H9 (cell line): Measurements from ENCODE around the gene DALRD3. TPM values are rescaled to one million over a fixed set of nuclear protein-coding genes. Genes with fewer than 3 reads are reported as not detected.

Experiments
- DNase-seq: peaks from one replicate; pipeline ENCODE4 v3.0.0-alpha.2; 2017
- H2AFZ ChIP-seq: one replicate; pipeline ENCODE4 v1.6.1; 2013; ENCODE audit warnings: mild to moderate bottlenecking, low read length, control low read depth, moderate library complexity
- H2AK5ac ChIP-seq: 2 replicates; pipeline ENCODE4 v1.6.1; 2013; ENCODE audit warnings: low read length, control low read depth, mixed read lengths; ENCODE audit not compliant: insufficient read length
- H2BK120ac ChIP-seq: one replicate; pipeline ENCODE4 v1.6.1; 2013; ENCODE audit warnings: low read depth, mild to moderate bottlenecking, low read length, control low read depth, inconsistent platforms; ENCODE audit not compliant: poor library complexity, severe bottlenecking
- H2BK12ac ChIP-seq: 2 replicates; pipeline ENCODE4 v1.6.1; 2013; ENCODE audit warnings: low read length, control low read depth, mixed read lengths, low read depth; ENCODE audit not compliant: insufficient read length
- H2BK15ac ChIP-seq: 2 replicates; pipeline ENCODE4 v1.6.1; 2013; ENCODE audit warnings: low read depth, low read length, control low read depth
- H2BK20ac ChIP-seq: one replicate; pipeline ENCODE4 v1.6.1; 2013; ENCODE audit warnings: low read depth, mild to moderate bottlenecking, low read length, control low read depth, inconsistent platforms; ENCODE audit not compliant: poor library complexity, severe bottlenecking
- H2BK5ac ChIP-seq: 2 replicates; pipeline ENCODE4 v1.6.1; 2013; ENCODE audit warnings: low read length, control low read depth, mixed read lengths; ENCODE audit not compliant: insufficient read length
- H3K14ac ChIP-seq: 2 replicates; pipeline ENCODE4 v1.6.1; 2013; ENCODE audit warnings: low read length, control low read depth; ENCODE audit not compliant: insufficient read depth
- H3K18ac ChIP-seq: 2 replicates; pipeline ENCODE4 v1.6.1; 2013; ENCODE audit warnings: low read depth, mild to moderate bottlenecking, mixed read lengths, low read length, control low read depth; ENCODE audit not compliant: insufficient read length
- H3K23ac ChIP-seq: 2 replicates; pipeline ENCODE4 v1.6.1; 2013; ENCODE audit warnings: low read length, control low read depth, mixed read lengths, low read depth; ENCODE audit not compliant: insufficient read length
- H3K23me2 ChIP-seq: 2 replicates; pipeline ENCODE4 v1.6.1; 2013; ENCODE audit warnings: low read depth, mild to moderate bottlenecking, mixed read lengths, low read length, control low read depth; ENCODE audit not compliant: insufficient read length, poor library complexity, severe bottlenecking
- H3K27ac ChIP-seq: 2 replicates; pipeline ENCODE4 v1.5.1; 2013; ENCODE audit warnings: low read length, control low read depth, mixed read lengths, low read depth; ENCODE audit not compliant: insufficient read length
- H3K27me3 ChIP-seq: 2 replicates; pipeline ENCODE4 v1.6.1; 2013; ENCODE audit warnings: low read length, control low read depth, inconsistent platforms; ENCODE audit not compliant: insufficient read depth
- H3K4ac ChIP-seq: 2 replicates; pipeline ENCODE4 v1.6.1; 2013; ENCODE audit warnings: low read depth, mild to moderate bottlenecking, control low read depth, inconsistent platforms, low read length, moderate library complexity
- H3K4me1 ChIP-seq: 2 replicates; pipeline ENCODE4 v1.6.1; 2013; ENCODE audit warnings: low read length, control low read depth, inconsistent platforms; ENCODE audit not compliant: insufficient read depth
- H3K4me2 ChIP-seq: 2 replicates; pipeline ENCODE4 v1.6.1; 2013; ENCODE audit warnings: low read length, control low read depth, mixed read lengths; ENCODE audit not compliant: insufficient read length, insufficient read depth
- H3K56ac ChIP-seq: 2 replicates; pipeline ENCODE4 v1.6.1; 2013; ENCODE audit warnings: low read depth, mild to moderate bottlenecking, mixed read lengths, low read length, control low read depth; ENCODE audit not compliant: insufficient read length
- H3K79me1 ChIP-seq: 2 replicates; pipeline ENCODE4 v1.6.1; 2013; ENCODE audit warnings: low read depth, mild to moderate bottlenecking, moderate library complexity, low read length, control low read depth, inconsistent platforms; ENCODE audit not compliant: insufficient read depth, poor library complexity, severe bottlenecking
- H3K79me2 ChIP-seq: 2 replicates; pipeline ENCODE4 v1.6.1; 2013; ENCODE audit warnings: low read length, control low read depth, inconsistent platforms; ENCODE audit not compliant: insufficient read depth
- H3K9ac ChIP-seq: 2 replicates; pipeline ENCODE4 v1.6.1; 2013; ENCODE audit warnings: low read length, control low read depth, mixed read lengths; ENCODE audit not compliant: insufficient read length; ENCODE audit errors: extremely low read depth
- H3K9me3 ChIP-seq: one replicate; pipeline ENCODE4 v1.6.1; 2013; ENCODE audit warnings: low read depth, low read length, inconsistent platforms; ENCODE audit not compliant: control insufficient read depth
- H3T11ph ChIP-seq: one replicate; pipeline ENCODE4 v1.6.1; 2013; ENCODE audit warnings: mild to moderate bottlenecking, low read length, control low read depth, inconsistent platforms
- H4K20me1 ChIP-seq: one replicate; pipeline ENCODE4 v1.6.1; 2013; ENCODE audit not compliant: control insufficient read depth, insufficient read length, insufficient read depth
- H4K5ac ChIP-seq: 2 replicates; pipeline ENCODE4 v1.6.1; 2013; ENCODE audit warnings: low read depth, mild to moderate bottlenecking, mixed read lengths, low read length, control low read depth; ENCODE audit not compliant: insufficient read length
- H4K8ac ChIP-seq: replicated peaks from 2 replicates; pipeline ENCODE4 v1.6.1; 2013; ENCODE audit warnings: low read length, control low read depth, mixed read lengths, low read depth; ENCODE audit not compliant: insufficient read length
- H4K91ac ChIP-seq: 2 replicates; pipeline ENCODE4 v1.6.1; 2013; ENCODE audit warnings: low read depth, mild to moderate bottlenecking, moderate library complexity, mixed read lengths, low read length, control low read depth; ENCODE audit not compliant: insufficient read length
- H3K27ac Mint-ChIP-seq, 3 experiments: 2 replicates in 2 of 3; 3 replicates in 1 of 3; pipeline ENCODE4 v1.8.0; 2020 to 2021; ENCODE audit warnings: mixed read lengths in 3 of 3, mild to moderate bottlenecking in 1 of 3, moderate library complexity in 1 of 3
- H3K27me3 Mint-ChIP-seq: 2 replicates; pipeline ENCODE4 v1.8.0; 2021; ENCODE audit warnings: low read depth, mild to moderate bottlenecking, moderate library complexity, mixed read lengths
- H3K36me3 Mint-ChIP-seq, 3 experiments: 2 replicates in 2 of 3; 3 replicates in 1 of 3; pipeline ENCODE4 v1.8.0; 2020 to 2021; ENCODE audit warnings: low read depth in 3 of 3, mixed read lengths in 3 of 3; ENCODE audit not compliant: insufficient read depth in 1 of 3
- H3K4me1 Mint-ChIP-seq, 2 experiments: 2 replicates each; pipeline ENCODE4 v1.8.0; 2020; ENCODE audit warnings: mixed read lengths in 2 of 2
- H3K4me3 Mint-ChIP-seq, 2 experiments: 2 replicates in 1 of 2; 3 replicates in 1 of 2; pipeline ENCODE4 v1.8.0; 2020 to 2021; ENCODE audit warnings: mild to moderate bottlenecking in 2 of 2, mixed read lengths in 2 of 2, moderate library complexity in 1 of 2
- H3K9me3 Mint-ChIP-seq, 2 experiments: 2 replicates in 1 of 2; 3 replicates in 1 of 2; pipeline ENCODE4 v1.8.0; 2020; ENCODE audit warnings: mild to moderate bottlenecking in 2 of 2, mixed read lengths in 2 of 2, moderate library complexity in 1 of 2
- CTCF ChIP-seq: fragments of 200-600 bp; sonication (generic); conservative IDR thresholded peaks from 3 replicates; pipeline ENCODE4 v1.8.0; 2021; ENCODE audit warnings: antibody characterized with exemption, mild to moderate bottlenecking
- WGBS: extraction: QIAGEN DNeasy Blood & Tissue Kit; methylation state at CpG from one replicate; pipeline ENCODE4 v1.1.7; 2013; ENCODE audit warnings: missing lambda C conversion rate, low lambda C conversion rate, mixed read lengths; ENCODE audit not compliant: insufficient read length; ENCODE audit errors: extremely low coverage; 5-methylcytosine and 5-hydroxymethylcytosine counted together
- total RNA-seq: library from RNA; stranded (reverse); gene quantifications from 2 replicates; pipeline ENCODE4 v1.2.1, GENCODE V29; 2021

Gene DALRD3
- total RNA-seq, 1 experiment from 2014 or later = 32.3 TPM

- DNase-seq = no peak
- H3K27me3 ChIP-seq = no peaks in the 10 kb centered on the region
- no peak overlapping the region for H3T11ph ChIP-seq
- H3K18ac ChIP-seq = no peak overlapping the region
- H3K4ac ChIP-seq = no peak overlapping the region
- no peak overlapping the region for H2BK15ac ChIP-seq
- H4K8ac ChIP-seq = no peak overlapping the region
- no peak overlapping the region for H4K5ac ChIP-seq
- WGBS = no CpG with 5 or more reads among the region's 4 CpGs
- no peak overlapping the region for H3K56ac ChIP-seq
- no peaks in the 10 kb centered on the region for H3K79me2 ChIP-seq
- no peak overlapping the region for H2AK5ac ChIP-seq
- peak overlapping the region in 2 of 3 experiments; percentile 74 to 99; a peak in 4 of 7 replicates for H3K27ac Mint-ChIP-seq
- no peak for TF ChIP-seq CTCF
- H3K9ac ChIP-seq = peak overlapping the region; percentile 76
- no peak overlapping the region for H2BK120ac ChIP-seq
- no peak overlapping the region for H2BK20ac ChIP-seq
- peaks cover 7% of the 10 kb centered on the region for H4K20me1 ChIP-seq
- peak overlapping the region; percentile 90 to 96 for H3K4me3 Mint-ChIP-seq
- H3K36me3 Mint-ChIP-seq = peaks cover 66 to 95% (median 75%) of the 10 kb centered on the region in 3 experiments
- no peak overlapping the region for H2BK12ac ChIP-seq
- H3K9me3 ChIP-seq = no peaks in the 10 kb centered on the region
- no peak overlapping the region for H3K23ac ChIP-seq
- no peak overlapping the region for H2AFZ ChIP-seq
- H3K27ac ChIP-seq = no peak overlapping the region
- no peak overlapping the region for H3K14ac ChIP-seq
- no peak overlapping the region for H2BK5ac ChIP-seq
- H4K91ac ChIP-seq = no peak overlapping the region
- no peaks in the 10 kb centered on the region for H3K4me1 ChIP-seq
- no peaks in the 10 kb centered on the region; the same call in none of the 2 replicates for H3K27me3 Mint-ChIP-seq
- H3K4me2 ChIP-seq = peak overlapping the region; percentile 81
- peaks cover 3% of the 10 kb centered on the region for H3K23me2 ChIP-seq
- no peaks in the 10 kb centered on the region for H3K79me1 ChIP-seq
- no peaks in the 10 kb centered on the region for H3K9me3 Mint-ChIP-seq
- peaks cover 14 to 21% of the 10 kb centered on the region in 2 experiments for H3K4me1 Mint-ChIP-seq
Measured at GRCh38 chr3:49028298-49028672, 9.9 kb upstream of the DALRD3 start.
